DND-41 (cell line): ENCODE results near the gene TF.
"Not testable (repeated sequence)": the region's sequence is repeated elsewhere in the genome, so short reads cannot be mapped to it uniquely, and the experiment has no call there.

ENCODE experiments used
- CTCF ChIP-seq: IDR thresholded peaks from 2 replicates; pipeline ENCODE4 v1.5.1; 2012; ENCODE audit warnings: borderline replicate concordance, low read length, moderate library complexity, mild to moderate bottlenecking; ENCODE audit not compliant: poor library complexity, severe bottlenecking; ENCODE audit errors: extremely low read depth
- EZH2 ChIP-seq: IDR thresholded peaks from 3 replicates; pipeline ENCODE4 v1.6.1; 2012; ENCODE audit warnings: borderline replicate concordance, low read depth, mild to moderate bottlenecking, moderate library complexity, low read length, inconsistent platforms; ENCODE audit not compliant: severe bottlenecking

- TF ChIP-seq CTCF, EZH2: not testable (repeated sequence)
Observed at GRCh38 chr3:133732231-133732630, 14.0 kb upstream of the TF start.
